GM23338 (cell line): ENCODE measurements around the gene THBS2. TPM values are rescaled to one million over a fixed set of nuclear protein-coding genes. Genes with fewer than 3 reads are reported as not detected.

Experiments
- ATAC-seq: fragments of 200-7000 bp; cut with Tn5 transposase; 3 replicates; pipeline ENCODE4 v1.9.1; 2020
- DNase-seq: peaks from one replicate; pipeline ENCODE4 v3.0.0-alpha.2; 2015; ENCODE audit warnings: low spot score
- H2AFZ ChIP-seq: fragments of 200-600 bp; sonication (generic); 2 replicates; pipeline ENCODE4 v1.8.0; 2016; ENCODE audit warnings: antibody characterized with exemption, mild to moderate bottlenecking, moderate library complexity
- H3F3A ChIP-seq: fragments of 200-600 bp; sonication (generic); replicated peaks from 2 replicates; pipeline ENCODE4 v1.8.0; 2017; ENCODE audit warnings: antibody characterized with exemption, mixed run types, low read depth
- H3K27ac ChIP-seq: fragments of 200-600 bp; sonication (generic); 2 replicates; pipeline ENCODE4 v1.6.1; 2016; ENCODE audit warnings: low read depth
- H3K27me3 ChIP-seq: fragments of 200-600 bp; sonication (generic); 2 replicates; pipeline ENCODE4 v1.8.0; 2016; ENCODE audit warnings: mild to moderate bottlenecking, mixed run types, moderate library complexity; ENCODE audit not compliant: insufficient read depth
- H3K36me3 ChIP-seq: fragments of 200-600 bp; sonication (generic); 2 replicates; pipeline ENCODE4 v1.8.0; 2016; ENCODE audit warnings: mild to moderate bottlenecking; ENCODE audit not compliant: insufficient read depth
- H3K4me1 ChIP-seq: fragments of 200-600 bp; sonication (generic); 2 replicates; pipeline ENCODE4 v1.8.0; 2016; ENCODE audit warnings: mild to moderate bottlenecking, moderate library complexity; ENCODE audit not compliant: insufficient read depth
- H3K4me2 ChIP-seq: fragments of 200-600 bp; sonication (generic); 2 replicates; pipeline ENCODE4 v1.7.1; 2017; ENCODE audit warnings: mixed run types
- H3K4me3 ChIP-seq: fragments of 200-600 bp; sonication (generic); 2 replicates; pipeline ENCODE4 v1.6.1; 2016; ENCODE audit warnings: mixed run types
- H3K79me2 ChIP-seq: fragments of 200-600 bp; sonication (generic); replicated peaks from 2 replicates; pipeline ENCODE4 v1.8.0; 2017; ENCODE audit warnings: mild to moderate bottlenecking; ENCODE audit not compliant: insufficient read depth
- H3K9me2 ChIP-seq: fragments of 200-600 bp; sonication (generic); 2 replicates; pipeline ENCODE4 v1.8.0; 2017; ENCODE audit not compliant: insufficient read depth
- H4K20me1 ChIP-seq: fragments of 200-600 bp; sonication (generic); replicated peaks from 2 replicates; pipeline ENCODE4 v1.8.0; 2017; ENCODE audit warnings: mild to moderate bottlenecking; ENCODE audit not compliant: insufficient read depth
- H3K27ac Mint-ChIP-seq: 2 replicates; pipeline ENCODE4 v1.8.0; 2020; ENCODE audit warnings: inconsistent platforms, mild to moderate bottlenecking, moderate library complexity, mixed read lengths
- H3K27me3 Mint-ChIP-seq: 3 replicates; pipeline ENCODE4 v1.8.0; 2022; ENCODE audit warnings: low read depth, mild to moderate bottlenecking, moderate library complexity, mixed read lengths, inconsistent platforms; ENCODE audit not compliant: insufficient read depth, poor library complexity
- H3K36me3 Mint-ChIP-seq: 3 replicates; pipeline ENCODE4 v1.8.0; 2021; ENCODE audit warnings: low read depth, mild to moderate bottlenecking, inconsistent platforms, moderate library complexity, mixed read lengths
- H3K4me1 Mint-ChIP-seq: 3 replicates; pipeline ENCODE4 v1.8.0; 2020; ENCODE audit warnings: mild to moderate bottlenecking, inconsistent platforms, mixed read lengths
- H3K4me3 Mint-ChIP-seq: 3 replicates; pipeline ENCODE4 v1.8.0; 2021; ENCODE audit warnings: moderate library complexity, mild to moderate bottlenecking, inconsistent platforms, mixed read lengths
- H3K9me3 Mint-ChIP-seq: 3 replicates; pipeline ENCODE4 v1.8.0; 2020; ENCODE audit warnings: moderate library complexity, mild to moderate bottlenecking, inconsistent platforms, mixed read lengths
- CREB1 ChIP-seq: fragments of 250-450 bp; sonication (Bioruptor Pico); IDR thresholded peaks from 2 replicates; pipeline ENCODE4 v1.5.0; 2020; ENCODE audit warnings: low read depth, mild to moderate bottlenecking, moderate library complexity
- ETS1 ChIP-seq: IDR thresholded peaks from 2 replicates; pipeline ENCODE4 v1.6.1; 2016; ENCODE audit warnings: antibody characterized with exemption
- EZH2 ChIP-seq: fragments of 200-600 bp; sonication (generic); IDR thresholded peaks from one replicate; pipeline ENCODE4 v1.8.0; 2017; ENCODE audit warnings: antibody characterized with exemption, mild to moderate bottlenecking, low read depth; ENCODE audit not compliant: unreplicated experiment
- EZH2phosphoT487 ChIP-seq: fragments of 200-600 bp; sonication (generic); IDR thresholded peaks from one replicate; pipeline ENCODE4 v1.8.1; 2018; ENCODE audit warnings: antibody characterized with exemption; ENCODE audit not compliant: unreplicated experiment
- JUNB ChIP-seq: IDR thresholded peaks from one replicate; pipeline ENCODE4 v1.6.1; 2016; ENCODE audit warnings: antibody characterized with exemption; ENCODE audit not compliant: unreplicated experiment
- NANOG ChIP-seq: IDR thresholded peaks from 2 replicates; pipeline ENCODE4 v1.6.1; 2016; ENCODE audit warnings: antibody characterized with exemption, borderline replicate concordance
- POLR2AphosphoS5 ChIP-seq: IDR thresholded peaks from 2 replicates; pipeline ENCODE4 v1.6.1; 2016; ENCODE audit warnings: antibody characterized with exemption, low read depth
- STAT1 ChIP-seq: IDR thresholded peaks from one replicate; pipeline ENCODE4 v1.6.1; 2016; ENCODE audit warnings: antibody characterized with exemption; ENCODE audit not compliant: unreplicated experiment
- ZNF114 ChIP-seq: fragments of 250-450 bp; sonication (Bioruptor Pico); IDR thresholded peaks from 2 replicates; pipeline ENCODE4 v1.5.0; 2020; ENCODE audit warnings: mild to moderate bottlenecking, moderate library complexity
- ZNF331 ChIP-seq: fragments of 250-450 bp; sonication (Bioruptor Pico); IDR thresholded peaks from 2 replicates; pipeline ENCODE4 v1.5.0; 2020; ENCODE audit warnings: low read depth, mild to moderate bottlenecking, moderate library complexity
- ZNF462 ChIP-seq: fragments of 250-450 bp; sonication (Bioruptor Pico); IDR thresholded peaks from 2 replicates; pipeline ENCODE4 v1.5.0; 2020; ENCODE audit warnings: mild to moderate bottlenecking, moderate library complexity
- polyA plus RNA-seq: library from polyadenylated mRNA; unstranded; fragments of >200 nt; fragmentation: Nextera tagmentation; extraction: Ambion mirVana; gene quantifications from 2 replicates; pipeline ENCODE4 v1.2.1, GENCODE V29; 2016
- total RNA-seq: library from RNA; depleted of rRNA; stranded (reverse); fragments of >200 nt; shearing (Covaris generic); gene quantifications from 2 replicates; pipeline ENCODE4 v1.2.3, GENCODE V29; 2014
- TF ChIP-seq, protein P1 (sequence below): IDR thresholded peaks from one replicate; pipeline ENCODE4 v1.6.1; 2018; ENCODE audit warnings: antibody characterized with exemption; ENCODE audit not compliant: unreplicated experiment
- TF ChIP-seq, protein P2 (sequence below), 2 experiments: fragments of 200-600 bp in 1 of 2; sonication (generic) in 1 of 2; conservative IDR thresholded peaks; 2 replicates each; pipeline versions ENCODE4 v1.5.1 to v1.6.1; 2016 to 2017; ENCODE audit warnings: antibody characterized with exemption in 2 of 2, low read depth in 2 of 2, mild to moderate bottlenecking in 2 of 2, moderate library complexity in 1 of 2

Gene THBS2
- total and polyA plus RNA-seq, 2 experiments from 2014 or later: 7.9 to 44.7 TPM

GRCh38 chr6:169230322-169230665 lies 23.4 kb downstream of the THBS2 start:
- no peaks in the 10 kb centered on the region for H3K9me2 ChIP-seq
- Mint-ChIP-seq H3K27me3 (peaks cover 14% of the 10 kb centered on the region), H3K4me3 (no peak overlapping the region), H3K36me3 (peaks cover 64% of the 10 kb centered on the region), H3K9me3 (peaks cover 8% of the 10 kb centered on the region), H3K27ac (no peak overlapping the region), H3K4me1 (no peaks in the 10 kb centered on the region; the same call in 2 of the 3 replicates)
- H3K27ac ChIP-seq: no peak overlapping the region
- H3K79me2 ChIP-seq: no peaks in the 10 kb centered on the region
- 0 out of 2 replicates have a peak, but pooled peaks cover 5% of the 10 kb centered on the region for H3K36me3 ChIP-seq
- no peaks in the 10 kb centered on the region for H3K27me3 ChIP-seq
- H3K4me2 ChIP-seq: no peak overlapping the region
- H4K20me1 ChIP-seq: no peaks in the 10 kb centered on the region
- no peaks in the 10 kb centered on the region for H3K4me1 ChIP-seq
- ATAC-seq: no peak
- DNase-seq: no peak
- TF ChIP-seq NANOG (no peak), ZNF331 (CRISPR knock-in tag) (no peak), CREB1 (no peak), ZNF114 (CRISPR knock-in tag) (no peak), JUNB (no peak), STAT1 (no peak), EZH2phosphoT487 (no peak), EZH2 (no peak), ETS1 (no peak), POLR2AphosphoS5 (no peak), ZNF462 (CRISPR knock-in tag) (no peak)
- TF ChIP-seq, protein P1, sequence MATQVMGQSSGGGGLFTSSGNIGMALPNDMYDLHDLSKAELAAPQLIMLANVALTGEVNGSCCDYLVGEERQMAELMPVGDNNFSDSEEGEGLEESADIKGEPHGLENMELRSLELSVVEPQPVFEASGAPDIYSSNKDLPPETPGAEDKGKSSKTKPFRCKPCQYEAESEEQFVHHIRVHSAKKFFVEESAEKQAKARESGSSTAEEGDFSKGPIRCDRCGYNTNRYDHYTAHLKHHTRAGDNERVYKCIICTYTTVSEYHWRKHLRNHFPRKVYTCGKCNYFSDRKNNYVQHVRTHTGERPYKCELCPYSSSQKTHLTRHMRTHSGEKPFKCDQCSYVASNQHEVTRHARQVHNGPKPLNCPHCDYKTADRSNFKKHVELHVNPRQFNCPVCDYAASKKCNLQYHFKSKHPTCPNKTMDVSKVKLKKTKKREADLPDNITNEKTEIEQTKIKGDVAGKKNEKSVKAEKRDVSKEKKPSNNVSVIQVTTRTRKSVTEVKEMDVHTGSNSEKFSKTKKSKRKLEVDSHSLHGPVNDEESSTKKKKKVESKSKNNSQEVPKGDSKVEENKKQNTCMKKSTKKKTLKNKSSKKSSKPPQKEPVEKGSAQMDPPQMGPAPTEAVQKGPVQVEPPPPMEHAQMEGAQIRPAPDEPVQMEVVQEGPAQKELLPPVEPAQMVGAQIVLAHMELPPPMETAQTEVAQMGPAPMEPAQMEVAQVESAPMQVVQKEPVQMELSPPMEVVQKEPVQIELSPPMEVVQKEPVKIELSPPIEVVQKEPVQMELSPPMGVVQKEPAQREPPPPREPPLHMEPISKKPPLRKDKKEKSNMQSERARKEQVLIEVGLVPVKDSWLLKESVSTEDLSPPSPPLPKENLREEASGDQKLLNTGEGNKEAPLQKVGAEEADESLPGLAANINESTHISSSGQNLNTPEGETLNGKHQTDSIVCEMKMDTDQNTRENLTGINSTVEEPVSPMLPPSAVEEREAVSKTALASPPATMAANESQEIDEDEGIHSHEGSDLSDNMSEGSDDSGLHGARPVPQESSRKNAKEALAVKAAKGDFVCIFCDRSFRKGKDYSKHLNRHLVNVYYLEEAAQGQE: no peak
- TF ChIP-seq, protein P2, sequence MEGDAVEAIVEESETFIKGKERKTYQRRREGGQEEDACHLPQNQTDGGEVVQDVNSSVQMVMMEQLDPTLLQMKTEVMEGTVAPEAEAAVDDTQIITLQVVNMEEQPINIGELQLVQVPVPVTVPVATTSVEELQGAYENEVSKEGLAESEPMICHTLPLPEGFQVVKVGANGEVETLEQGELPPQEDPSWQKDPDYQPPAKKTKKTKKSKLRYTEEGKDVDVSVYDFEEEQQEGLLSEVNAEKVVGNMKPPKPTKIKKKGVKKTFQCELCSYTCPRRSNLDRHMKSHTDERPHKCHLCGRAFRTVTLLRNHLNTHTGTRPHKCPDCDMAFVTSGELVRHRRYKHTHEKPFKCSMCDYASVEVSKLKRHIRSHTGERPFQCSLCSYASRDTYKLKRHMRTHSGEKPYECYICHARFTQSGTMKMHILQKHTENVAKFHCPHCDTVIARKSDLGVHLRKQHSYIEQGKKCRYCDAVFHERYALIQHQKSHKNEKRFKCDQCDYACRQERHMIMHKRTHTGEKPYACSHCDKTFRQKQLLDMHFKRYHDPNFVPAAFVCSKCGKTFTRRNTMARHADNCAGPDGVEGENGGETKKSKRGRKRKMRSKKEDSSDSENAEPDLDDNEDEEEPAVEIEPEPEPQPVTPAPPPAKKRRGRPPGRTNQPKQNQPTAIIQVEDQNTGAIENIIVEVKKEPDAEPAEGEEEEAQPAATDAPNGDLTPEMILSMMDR (conservative IDR thresholded peaks at IDR 0.05; ENCODE audit: low read depth in 2 of 2): no peak
- no peak overlapping the region for H3K4me3 ChIP-seq
- no peak overlapping the region for H2AFZ ChIP-seq
- H3F3A ChIP-seq: no peaks in the 10 kb centered on the region
